Measurements from ENCODE around the gene HDC. TPM values are rescaled to one million over a fixed set of nuclear protein-coding genes. Genes with fewer than 3 reads are reported as not detected.

Gene HDC
- total RNA-seq, 6 donors from 2014 or later: 0.30 to 6.3 (median 3.4) TPM

DNA sequence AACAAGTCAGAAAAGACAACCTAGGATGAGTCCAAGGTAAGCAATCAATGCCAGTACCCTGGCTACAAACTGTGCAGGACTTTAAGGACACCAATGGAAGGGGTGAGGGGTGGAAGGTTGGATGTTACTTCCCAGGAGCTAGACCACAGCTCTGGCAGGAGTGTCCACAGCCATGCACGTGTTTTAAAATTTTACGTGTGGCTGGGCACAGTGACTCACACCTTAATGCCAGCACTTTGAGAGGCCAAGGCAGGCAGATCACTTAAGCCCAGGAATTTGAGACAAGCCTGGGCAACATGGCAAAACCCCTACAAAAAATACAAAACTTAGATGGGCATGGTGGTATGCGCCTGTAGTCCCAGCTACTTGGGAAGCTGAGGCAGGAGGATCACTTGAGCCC is 14.7 kb upstream of the HDC start:
- TF ChIP-seq POLR2AphosphoS5 (IDR thresholded peaks at IDR 0.05) (no peak), POLR2A (IDR thresholded peaks at IDR 0.05) (no peak)
- TF ChIP-seq, protein P1, sequence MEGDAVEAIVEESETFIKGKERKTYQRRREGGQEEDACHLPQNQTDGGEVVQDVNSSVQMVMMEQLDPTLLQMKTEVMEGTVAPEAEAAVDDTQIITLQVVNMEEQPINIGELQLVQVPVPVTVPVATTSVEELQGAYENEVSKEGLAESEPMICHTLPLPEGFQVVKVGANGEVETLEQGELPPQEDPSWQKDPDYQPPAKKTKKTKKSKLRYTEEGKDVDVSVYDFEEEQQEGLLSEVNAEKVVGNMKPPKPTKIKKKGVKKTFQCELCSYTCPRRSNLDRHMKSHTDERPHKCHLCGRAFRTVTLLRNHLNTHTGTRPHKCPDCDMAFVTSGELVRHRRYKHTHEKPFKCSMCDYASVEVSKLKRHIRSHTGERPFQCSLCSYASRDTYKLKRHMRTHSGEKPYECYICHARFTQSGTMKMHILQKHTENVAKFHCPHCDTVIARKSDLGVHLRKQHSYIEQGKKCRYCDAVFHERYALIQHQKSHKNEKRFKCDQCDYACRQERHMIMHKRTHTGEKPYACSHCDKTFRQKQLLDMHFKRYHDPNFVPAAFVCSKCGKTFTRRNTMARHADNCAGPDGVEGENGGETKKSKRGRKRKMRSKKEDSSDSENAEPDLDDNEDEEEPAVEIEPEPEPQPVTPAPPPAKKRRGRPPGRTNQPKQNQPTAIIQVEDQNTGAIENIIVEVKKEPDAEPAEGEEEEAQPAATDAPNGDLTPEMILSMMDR (IDR thresholded peaks at IDR 0.05): no peak
- H3K9me3 ChIP-seq: no peaks in the 10 kb centered on the region
- H3K4me1 ChIP-seq: no peaks in the 10 kb centered on the region
- DNase-seq: no peak
- no peaks in the 10 kb centered on the region for H3K27me3 ChIP-seq
- H3K4me3 ChIP-seq: no peak overlapping the region
- WGBS, 2 donors: 98 to 100% methylated on average over 1 to 3 of the region's 3 CpGs
- H3K27ac ChIP-seq: no peak overlapping the region
- H3K36me3 ChIP-seq: peaks cover 0 to 28% (median 0%) of the 10 kb centered on the region in 4 donors
- no peak for ATAC-seq (ENCODE audit: low FRiP score in 2 of 2)

DNA sequence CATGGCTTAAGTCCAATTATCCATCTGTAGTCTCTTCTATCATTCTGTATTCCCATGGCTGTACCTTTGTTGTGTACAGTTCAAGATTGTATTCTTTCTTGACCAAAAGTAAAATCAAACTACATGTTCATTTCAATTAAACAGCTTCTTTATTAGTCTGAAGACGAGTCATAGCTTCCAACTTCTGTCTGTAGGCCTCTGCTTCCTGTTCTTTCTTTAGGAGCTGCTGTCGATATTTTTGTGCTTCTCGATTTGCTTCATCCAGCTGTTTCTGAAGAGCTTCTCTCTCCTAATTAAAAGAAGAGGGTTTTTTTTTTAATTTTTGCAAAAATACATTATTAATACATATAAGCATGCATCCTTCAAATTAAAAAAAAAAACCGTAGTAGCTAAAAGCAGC is 13.0 kb upstream of the HDC start:
- H3K4me1 ChIP-seq: no peaks in the 10 kb centered on the region
- H3K27me3 ChIP-seq: no peaks in the 10 kb centered on the region
- H3K36me3 ChIP-seq: peaks cover 0 to 13% (median 0%) of the 10 kb centered on the region in 4 donors
- no peak overlapping the region for H3K4me3 ChIP-seq
- DNase-seq (no peak), ATAC-seq (ENCODE audit: low FRiP score in 2 of 2) (no peak)
- 74 to 78% methylated on average over 4 of the region's 4 CpGs for WGBS, 2 donors
- no peak for TF ChIP-seq POLR2A (IDR thresholded peaks at IDR 0.05)
- TF ChIP-seq POLR2AphosphoS5 (IDR thresholded peaks at IDR 0.05): no peak
- TF ChIP-seq EP300 (IDR thresholded peaks at IDR 0.05): no peak
- TF ChIP-seq, protein P1 (IDR thresholded peaks at IDR 0.05): no peak
- no peaks in the 10 kb centered on the region for H3K9me3 ChIP-seq
- H3K27ac ChIP-seq: peak overlapping the region in 1 of 4 donors; percentile 1

DNA sequence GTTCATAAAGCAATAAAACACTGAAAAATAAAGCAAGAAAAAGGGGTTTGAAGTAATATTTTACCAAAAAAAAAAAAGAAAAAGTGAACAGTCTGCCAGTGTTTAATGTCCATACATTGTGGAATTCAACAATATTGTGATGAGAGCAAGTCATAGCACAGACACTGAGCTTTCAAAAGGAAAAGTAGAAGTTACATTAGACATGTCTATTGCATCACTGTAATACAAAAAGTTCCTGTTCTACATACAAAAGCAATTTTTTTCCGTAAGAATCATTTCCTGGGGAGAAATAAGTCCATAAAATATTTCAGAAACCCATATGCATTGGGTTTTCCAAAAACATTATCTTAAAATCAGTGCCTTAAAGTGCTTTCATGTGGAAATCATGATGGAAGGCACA is 11.8 kb upstream of the HDC start:
- H3K9me3 ChIP-seq: no peaks in the 10 kb centered on the region
- DNase-seq: no peak
- peaks cover 0 to 13% (median 0%) of the 10 kb centered on the region in 4 donors for H3K36me3 ChIP-seq
- TF ChIP-seq POLR2A (IDR thresholded peaks at IDR 0.05) (no peak), POLR2AphosphoS5 (IDR thresholded peaks at IDR 0.05) (no peak)
- TF ChIP-seq, protein P1 (IDR thresholded peaks at IDR 0.05): no peak
- peak overlapping the region in 1 of 4 donors; percentile 1 for H3K27ac ChIP-seq
- H3K4me3 ChIP-seq: no peak overlapping the region
- H3K27me3 ChIP-seq: no peaks in the 10 kb centered on the region
- ATAC-seq (ENCODE audit: low FRiP score in 2 of 2): peak in 1 of 2 donors; percentile 63
- 61 to 73% methylated on average over 1 of the region's 1 CpG for WGBS, 2 donors
- H3K4me1 ChIP-seq: no peaks in the 10 kb centered on the region

DNA sequence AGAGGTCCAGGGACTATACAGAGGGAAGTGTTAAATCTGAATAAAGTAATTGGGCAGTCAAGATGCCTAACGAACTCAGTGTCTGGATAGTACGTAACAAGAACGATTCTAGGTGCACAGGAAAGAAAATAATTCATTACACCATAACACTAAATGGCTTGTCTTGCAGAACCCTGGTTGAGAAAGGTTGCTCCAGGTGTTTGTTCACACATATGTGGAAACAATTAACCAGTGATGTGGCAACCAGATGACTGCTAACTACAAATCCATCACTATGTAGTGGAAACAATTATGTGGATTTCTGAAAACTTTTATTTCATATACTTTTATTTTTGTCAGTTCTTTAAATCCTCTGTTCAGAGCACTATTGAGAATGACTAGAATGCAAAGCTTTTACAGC is 10.4 kb upstream of the HDC start:
- no peak for TF ChIP-seq POLR2AphosphoS5 (IDR thresholded peaks at IDR 0.05)
- TF ChIP-seq EP300 (IDR thresholded peaks at IDR 0.05): no peak
- TF ChIP-seq, protein P1 (IDR thresholded peaks at IDR 0.05): no peak
- TF ChIP-seq POLR2A (IDR thresholded peaks at IDR 0.05): no peak
- Histone ChIP-seq H3K4me1 (no peaks in the 10 kb centered on the region), H3K4me3 (no peak overlapping the region), H3K27me3 (no peaks in the 10 kb centered on the region), H3K9me3 (no peaks in the 10 kb centered on the region), H3K36me3 (peaks cover 0 to 13% (median 0%) of the 10 kb centered on the region in 4 donors), H3K27ac (no peak overlapping the region)
- ATAC-seq (ENCODE audit: low FRiP score in 2 of 2) (no peak), DNase-seq (no peak)
- WGBS, 2 donors: 80 to 84% methylated on average over 3 of the region's 3 CpGs

DNA sequence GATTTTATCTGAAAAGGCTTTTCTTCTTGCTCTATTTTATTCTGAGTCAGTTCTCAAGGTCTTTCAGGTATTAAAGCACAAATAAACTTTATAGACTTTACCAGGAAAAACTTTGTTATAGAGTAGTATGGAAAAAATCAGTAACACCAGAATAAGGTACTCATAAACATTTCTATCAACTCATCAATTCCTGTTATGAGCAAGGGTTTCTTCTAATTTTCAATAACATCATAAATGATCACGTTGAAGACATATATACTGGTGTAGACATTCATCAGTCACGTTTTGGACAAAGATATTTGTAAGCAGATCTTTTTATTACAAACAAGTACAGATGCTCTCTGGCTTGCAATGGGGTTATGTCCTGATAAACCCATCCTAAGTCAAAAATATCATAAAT is 9.6 kb upstream of the HDC start:
- DNase-seq (no peak), ATAC-seq (ENCODE audit: low FRiP score in 2 of 2) (no peak)
- Histone ChIP-seq H3K4me3 (no peak overlapping the region), H3K27ac (no peak overlapping the region), H3K9me3 (no peaks in the 10 kb centered on the region), H3K27me3 (no peaks in the 10 kb centered on the region), H3K4me1 (no peaks in the 10 kb centered on the region), H3K36me3 (peaks cover 0 to 13% (median 0%) of the 10 kb centered on the region in 4 donors)
- 48 to 55% methylated on average over 2 of the region's 2 CpGs for WGBS, 2 donors
- TF ChIP-seq, protein P1 (IDR thresholded peaks at IDR 0.05): no peak
- TF ChIP-seq POLR2AphosphoS5 (IDR thresholded peaks at IDR 0.05) (no peak), EP300 (IDR thresholded peaks at IDR 0.05) (no peak), POLR2A (IDR thresholded peaks at IDR 0.05) (no peak)

All from upper lobe of left lung (tissue), 6 donors.